Activated gamma-delta T cell treated with Interleukin-2 at 50 U/mL for 16 hours (primary cell): ENCODE data around the gene CBLL1.
A peak's percentile ranks its signal among the peaks of the same experiment; 100 is the strongest.

ENCODE experiments used
- DNase-seq: peaks from one replicate; pipeline ENCODE4 v3.0.0-alpha.2; 2020

CBLL1 gene, protein sequence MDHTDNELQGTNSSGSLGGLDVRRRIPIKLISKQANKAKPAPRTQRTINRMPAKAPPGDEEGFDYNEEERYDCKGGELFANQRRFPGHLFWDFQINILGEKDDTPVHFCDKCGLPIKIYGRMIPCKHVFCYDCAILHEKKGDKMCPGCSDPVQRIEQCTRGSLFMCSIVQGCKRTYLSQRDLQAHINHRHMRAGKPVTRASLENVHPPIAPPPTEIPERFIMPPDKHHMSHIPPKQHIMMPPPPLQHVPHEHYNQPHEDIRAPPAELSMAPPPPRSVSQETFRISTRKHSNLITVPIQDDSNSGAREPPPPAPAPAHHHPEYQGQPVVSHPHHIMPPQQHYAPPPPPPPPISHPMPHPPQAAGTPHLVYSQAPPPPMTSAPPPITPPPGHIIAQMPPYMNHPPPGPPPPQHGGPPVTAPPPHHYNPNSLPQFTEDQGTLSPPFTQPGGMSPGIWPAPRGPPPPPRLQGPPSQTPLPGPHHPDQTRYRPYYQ

DNA sequence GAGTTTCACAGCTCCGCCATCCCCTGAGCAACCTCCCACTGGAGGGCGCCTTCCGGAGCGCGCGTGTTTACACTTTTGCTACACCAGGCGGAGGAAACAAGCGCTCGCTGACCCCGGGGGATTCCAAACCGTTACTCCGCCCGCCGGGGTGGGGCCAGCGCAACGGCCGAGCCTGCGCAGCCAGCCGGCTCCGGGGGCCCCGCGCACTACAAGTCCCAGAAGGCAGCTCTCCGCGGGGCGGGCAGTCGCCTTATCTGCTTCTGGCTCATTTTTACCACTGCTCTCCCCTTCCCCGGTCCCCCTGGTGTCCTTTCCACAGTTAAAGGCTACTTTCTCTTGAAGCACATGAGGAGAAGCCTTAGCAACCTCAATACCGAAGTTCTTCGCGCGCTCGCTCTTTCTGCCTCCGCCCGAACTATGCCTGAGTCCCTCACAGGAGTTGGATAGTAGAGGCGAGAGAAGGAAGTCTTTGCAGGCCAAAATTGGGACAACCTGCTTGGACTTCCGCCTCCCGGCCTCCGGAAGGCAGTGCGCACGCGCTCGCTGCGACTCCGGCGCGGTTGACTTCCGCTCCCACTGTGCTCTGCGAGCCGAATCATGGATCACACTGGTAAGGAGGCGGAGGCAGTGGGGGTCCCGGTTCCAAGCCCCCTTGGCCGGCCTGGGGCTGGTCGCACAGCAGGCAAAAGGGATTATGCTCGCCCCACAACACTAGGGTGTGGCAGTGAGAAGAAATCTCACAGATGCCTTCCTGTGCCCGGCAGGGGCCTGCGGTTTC lies at the start of gene CBLL1:
TSS of gene CBLL1 (plus strand) at position 576 of the 778 bp plus-strand sequence. CDS start at position 598, 22 bp downstream.
- peak; percentile 98 for DNase-seq

DNA sequence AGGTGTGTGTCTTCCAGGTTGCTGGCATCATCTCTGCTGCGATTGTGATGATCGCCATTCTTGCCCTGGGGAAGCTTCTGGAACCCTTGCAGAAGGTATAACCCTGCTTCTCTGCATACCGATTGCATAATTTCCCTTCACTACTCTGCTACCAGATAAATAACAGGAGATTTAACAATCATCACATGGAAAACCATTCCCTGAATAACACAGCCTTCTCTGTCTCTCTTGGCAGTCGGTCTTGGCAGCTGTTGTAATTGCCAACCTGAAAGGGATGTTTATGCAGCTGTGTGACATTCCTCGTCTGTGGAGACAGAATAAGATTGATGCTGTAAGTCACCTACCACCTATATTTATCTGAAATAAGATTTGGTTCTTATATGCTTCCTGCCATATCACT lies 49.6 kb upstream of the CBLL1 start:
- no peak for DNase-seq

DNA sequence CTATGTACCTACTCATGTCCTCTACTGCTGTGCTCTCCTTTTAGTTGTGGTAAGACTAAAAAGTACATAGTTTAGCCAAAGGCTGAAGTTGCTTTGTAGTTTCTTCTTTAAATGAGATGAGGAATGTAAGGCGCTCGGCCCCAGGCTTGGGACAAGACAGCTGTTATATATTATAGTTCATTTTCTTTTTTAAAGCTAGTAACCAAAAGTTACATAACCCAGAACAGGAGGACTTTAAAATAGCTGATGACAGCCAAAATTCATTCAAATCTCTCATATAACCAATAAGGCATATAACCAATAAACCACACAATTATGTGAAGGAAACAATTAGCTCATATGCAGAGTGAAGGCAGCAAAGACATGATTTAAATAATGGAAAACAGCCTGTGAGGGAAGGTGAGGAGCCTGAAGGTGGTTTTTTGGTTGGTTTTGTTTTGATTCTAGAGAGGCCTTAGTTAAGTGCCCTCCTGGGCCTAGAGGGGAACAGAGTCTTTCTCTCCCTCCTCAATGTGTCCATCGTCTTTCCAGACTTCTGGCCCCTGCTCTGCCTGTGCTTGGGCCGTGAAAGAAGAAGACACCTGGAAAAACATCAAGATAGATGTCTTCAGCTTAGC lies 47.5 kb upstream of the CBLL1 start:
- no peak for DNase-seq

DNA sequence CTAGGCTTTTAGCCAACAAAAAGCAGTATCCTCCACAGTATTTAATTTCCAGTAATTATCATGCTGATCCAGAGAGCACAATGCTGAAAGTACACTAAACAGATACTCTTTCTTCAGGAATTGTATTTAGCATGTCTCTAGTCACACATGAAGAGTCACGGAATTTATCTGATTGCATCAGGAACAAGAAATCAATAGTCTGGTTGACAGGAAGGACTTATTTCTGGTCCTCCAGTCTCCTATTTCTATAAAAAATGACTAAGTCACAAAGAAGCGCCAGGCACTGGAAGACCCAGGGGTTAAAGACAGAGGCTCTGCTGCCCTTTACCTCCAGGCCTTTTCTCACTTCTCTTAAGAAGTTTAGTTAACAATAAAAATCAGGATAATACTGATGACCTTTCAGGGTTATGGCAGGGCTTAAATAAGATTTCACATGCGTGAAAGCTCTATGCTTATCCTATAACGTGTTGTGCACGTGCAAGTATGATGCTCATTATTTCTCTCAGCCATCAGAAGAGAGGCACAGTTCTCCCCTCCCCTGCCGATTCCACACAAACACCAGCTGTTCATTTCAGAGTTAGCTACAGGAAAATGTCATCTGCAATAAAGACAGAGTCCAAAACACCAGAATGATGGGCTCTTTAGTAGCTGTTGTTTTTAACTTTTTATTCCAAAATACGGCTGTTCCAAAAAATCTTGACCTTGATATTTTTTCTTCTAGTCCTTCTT lies 46.5 kb upstream of the CBLL1 start:
- DNase-seq, result no peak

DNA sequence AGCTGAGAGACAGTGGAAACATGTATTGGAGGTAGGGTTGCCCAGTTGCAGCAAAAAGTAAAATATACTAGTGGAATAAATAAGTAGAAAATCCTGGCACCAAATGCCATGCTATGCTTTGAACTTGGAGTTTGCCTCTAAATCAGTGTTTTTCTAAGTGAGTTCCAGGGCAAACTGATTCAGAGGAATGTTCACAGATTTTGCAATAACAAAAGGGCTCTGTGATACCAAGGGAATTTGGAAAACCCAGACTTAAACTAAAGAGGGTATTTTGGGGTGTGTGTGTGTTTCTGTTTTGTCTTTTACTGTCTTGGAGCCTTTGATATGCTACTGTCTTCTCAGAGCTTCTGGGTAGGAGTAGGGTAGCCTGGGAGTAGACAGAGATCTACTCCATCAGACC lies 43.4 kb upstream of the CBLL1 start:
- DNase-seq, result no peak

DNA sequence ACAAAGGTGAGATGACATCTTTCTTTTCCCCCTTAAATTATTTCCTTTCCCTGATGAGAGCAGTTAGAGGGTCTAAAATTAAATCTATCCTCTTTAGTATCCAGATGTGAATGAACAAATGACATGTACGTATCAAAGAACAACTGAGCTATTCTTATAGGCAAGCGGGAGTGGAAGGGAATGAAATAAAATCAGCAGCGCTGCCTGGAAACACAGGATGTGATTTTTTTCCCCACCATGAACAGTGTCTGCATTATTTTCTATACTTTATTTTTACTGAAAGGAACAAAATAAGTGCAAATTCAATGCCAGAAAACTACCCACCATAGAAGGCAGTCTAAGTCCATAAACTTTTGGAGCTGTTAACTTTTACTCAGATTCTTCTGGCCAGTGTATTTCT lies 42.8 kb upstream of the CBLL1 start:
- DNase-seq, result no peak

DNA sequence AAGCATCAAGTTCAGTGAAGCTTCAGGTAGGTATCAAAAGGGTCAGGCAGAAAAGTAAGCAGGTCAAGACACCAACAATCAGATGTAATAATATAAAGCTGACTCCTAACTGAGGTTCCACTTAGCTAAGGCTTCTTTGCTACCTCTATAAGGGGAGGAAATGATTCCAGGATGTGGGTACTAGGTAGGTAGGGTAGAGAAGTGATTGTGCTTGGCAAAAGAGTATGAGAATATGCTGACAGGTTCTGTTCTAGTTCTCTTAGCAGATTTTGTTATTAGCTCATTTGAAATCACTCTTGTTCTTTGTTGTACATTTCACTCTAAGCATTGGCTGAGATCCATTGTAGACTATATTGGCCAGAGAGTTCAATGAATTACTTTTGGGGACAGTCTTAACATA lies 40.7 kb upstream of the CBLL1 start:
- DNase-seq, result no peak

DNA sequence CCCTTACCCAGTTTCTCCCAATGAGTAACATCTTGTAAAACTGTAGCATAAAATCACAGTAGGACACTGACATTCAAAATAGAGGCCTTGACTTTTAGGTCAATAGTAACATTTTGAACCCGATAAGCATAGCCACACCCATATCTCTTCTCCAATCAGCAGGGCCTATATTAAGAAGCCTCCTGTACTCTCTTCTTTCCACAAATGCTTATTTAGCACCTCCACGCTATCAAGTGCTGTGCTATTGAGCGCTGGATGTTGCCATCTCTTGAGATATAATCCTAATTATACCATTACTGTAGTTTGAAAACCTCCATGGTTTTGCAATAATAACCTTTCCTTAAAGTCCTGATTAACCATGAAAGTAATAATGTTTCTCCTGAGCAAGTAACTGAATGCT lies 40.1 kb upstream of the CBLL1 start:
- DNase-seq, result no peak

DNA sequence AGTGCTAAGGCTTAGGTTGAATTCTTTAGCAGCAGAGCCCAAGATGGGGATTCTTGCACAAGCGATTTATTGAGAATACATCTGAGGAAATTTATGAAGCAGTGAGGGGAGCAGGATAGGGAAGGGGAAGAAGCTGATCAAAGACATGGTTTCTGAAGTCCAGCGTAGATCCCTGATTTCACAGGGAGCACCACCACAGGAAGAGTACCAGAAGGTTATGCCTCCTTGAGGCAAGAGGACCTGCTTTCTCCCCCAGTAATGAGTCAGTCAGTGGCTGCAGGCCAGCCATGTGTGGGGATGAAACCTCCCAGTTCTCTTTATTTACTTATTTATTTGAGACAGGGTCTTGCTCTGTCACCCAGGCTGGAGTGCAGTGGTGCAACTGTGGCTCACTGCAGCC lies 35.0 kb upstream of the CBLL1 start:
- DNase-seq, result no peak

DNA sequence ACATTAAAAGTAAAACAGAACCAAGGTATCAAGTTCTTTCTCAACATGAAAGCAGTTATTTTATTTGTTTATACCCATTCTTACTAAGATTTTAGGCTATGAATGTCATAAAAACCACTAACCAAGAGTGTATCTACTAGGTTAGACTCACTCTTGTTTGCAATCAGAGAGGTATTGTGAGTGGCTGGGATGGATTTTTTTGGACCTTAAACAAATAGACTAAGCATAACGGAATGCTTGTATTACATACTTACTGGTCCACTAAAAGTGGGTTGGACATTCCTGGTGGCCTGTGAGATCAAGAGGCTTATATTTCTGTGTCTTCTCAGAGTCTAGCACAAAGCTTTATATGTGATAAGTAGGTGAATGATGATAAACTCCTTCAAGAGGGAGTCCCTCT lies 32.6 kb upstream of the CBLL1 start:
- no peak for DNase-seq

DNA sequence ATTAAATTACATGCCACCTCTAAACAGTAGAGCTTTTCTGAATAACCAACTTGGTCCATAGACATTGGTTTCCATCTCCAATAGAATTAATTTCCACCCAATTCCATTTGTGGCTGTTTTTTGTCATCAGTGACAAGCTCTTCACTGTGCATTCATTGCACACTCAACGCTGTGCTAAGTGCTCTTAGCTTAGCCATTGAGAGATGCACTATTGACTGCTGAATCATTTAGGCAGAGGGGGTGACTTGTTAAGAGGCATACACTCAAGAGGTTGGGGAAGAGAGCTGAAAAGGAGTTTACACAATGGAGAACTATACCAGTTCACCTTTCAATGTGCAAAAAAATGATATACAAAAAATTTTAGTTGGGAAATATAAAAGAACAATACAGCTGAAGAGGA lies 31.9 kb upstream of the CBLL1 start:
- no peak for DNase-seq

DNA sequence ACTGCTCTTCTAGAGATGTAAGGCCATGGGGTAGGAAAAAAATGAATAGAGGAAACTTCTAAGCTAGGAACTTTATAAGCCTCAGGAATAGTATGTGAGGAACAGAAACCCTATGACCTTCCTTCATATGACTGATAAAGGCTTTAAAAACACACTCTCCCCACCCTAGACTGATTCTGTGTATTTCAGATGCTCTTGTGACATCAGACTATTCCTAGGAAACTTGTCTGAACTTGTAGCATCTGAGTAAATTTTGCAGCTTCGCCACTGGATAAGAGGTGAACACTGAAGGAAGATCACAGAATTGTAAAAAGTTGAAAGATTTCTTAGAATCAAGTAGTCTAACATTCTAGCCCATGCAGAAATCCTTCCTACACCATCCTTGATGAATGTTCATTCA lies 31.0 kb upstream of the CBLL1 start:
- no peak for DNase-seq

DNA sequence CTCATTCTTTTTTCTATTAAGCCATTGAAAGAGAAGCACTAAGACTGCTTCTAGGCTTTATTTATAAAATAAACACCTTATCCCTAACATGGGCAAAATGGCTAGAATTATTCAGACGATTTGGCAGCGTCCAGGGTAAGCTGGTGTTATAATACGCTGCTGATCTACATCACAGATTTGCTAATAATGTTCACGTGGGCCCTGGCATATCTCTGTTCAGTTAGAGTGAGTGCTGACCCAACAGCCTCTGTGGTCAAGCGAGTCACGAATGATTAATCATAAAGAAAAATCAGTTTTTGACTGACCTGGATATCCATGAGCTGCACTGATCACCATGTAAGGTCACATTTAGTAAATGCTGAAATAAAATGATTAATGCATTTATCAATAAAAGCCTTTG lies 28.4 kb upstream of the CBLL1 start:
- no peak for DNase-seq

DNA sequence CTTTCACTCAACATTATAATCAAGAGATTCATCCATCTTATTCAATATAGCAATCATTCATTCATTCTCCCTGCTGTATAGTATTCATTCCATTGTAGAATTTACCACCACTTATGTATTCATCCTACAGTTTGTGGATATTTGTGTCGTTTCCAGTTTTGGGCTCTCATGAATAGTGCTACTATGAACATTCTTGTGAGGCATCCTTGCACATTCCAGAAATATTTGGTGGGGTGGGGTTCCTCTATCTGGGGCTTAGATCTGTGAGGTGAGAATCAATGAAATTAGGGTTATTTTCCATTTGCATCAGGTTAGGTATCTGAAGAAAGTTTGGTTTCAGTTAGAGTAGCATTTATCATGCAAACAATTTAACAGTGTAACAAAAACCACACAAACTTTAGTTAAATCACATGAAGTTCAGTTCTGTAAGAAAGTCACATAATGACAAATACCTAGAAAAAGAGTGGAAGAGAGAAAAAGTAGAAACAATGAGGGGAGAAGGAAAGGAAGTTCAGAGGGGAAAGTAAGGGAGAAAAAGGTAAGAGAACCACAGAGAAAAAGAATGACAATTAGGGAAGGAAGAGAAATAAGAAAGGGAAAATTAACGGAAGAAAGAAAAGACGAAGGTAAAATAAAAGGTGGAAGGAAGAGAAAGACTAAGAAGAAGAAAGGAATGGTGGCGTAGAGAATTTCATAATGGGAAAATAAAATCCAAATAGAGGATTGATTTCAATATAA lies 25.3 kb upstream of the CBLL1 start:
- no peak for DNase-seq

DNA sequence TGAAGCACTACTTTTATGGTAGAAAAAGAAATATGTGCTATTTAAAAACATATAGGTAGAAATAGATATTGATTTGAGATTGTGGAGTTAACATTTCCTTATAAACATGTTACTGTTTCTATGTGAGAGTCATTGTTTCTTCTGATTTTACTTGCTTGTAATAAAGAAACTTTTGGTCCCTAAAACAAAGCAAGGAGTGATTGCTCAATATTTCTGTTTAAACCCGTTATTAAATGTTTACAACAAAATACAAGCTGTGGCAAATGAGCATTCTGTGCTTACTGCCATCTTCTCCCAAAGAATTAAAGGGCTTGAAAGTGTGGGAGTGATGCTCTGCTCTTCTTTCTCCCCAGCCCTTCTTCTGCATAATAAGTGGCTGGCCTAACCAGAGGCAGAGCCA lies 22.7 kb upstream of the CBLL1 start:
- DNase-seq, result no peak

DNA sequence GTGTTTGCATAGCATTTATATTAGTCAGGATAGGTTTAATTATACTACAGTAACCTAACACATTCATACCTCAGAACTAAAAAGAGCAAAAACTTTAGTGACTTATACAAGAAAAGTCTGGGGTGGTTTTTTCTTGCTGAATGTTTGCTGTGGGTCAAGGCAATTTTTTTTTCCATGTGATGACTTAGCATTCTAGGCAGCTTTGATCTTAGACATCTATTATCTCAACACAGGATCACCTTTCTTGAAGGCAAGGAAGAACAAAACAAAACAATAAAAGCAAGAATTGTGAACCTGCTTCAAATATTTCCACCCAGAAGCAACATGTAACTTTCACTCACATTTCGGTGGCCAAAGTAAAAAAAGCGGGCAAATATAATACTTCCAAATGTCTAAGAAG lies 20.7 kb upstream of the CBLL1 start:
- DNase-seq, result no peak

DNA sequence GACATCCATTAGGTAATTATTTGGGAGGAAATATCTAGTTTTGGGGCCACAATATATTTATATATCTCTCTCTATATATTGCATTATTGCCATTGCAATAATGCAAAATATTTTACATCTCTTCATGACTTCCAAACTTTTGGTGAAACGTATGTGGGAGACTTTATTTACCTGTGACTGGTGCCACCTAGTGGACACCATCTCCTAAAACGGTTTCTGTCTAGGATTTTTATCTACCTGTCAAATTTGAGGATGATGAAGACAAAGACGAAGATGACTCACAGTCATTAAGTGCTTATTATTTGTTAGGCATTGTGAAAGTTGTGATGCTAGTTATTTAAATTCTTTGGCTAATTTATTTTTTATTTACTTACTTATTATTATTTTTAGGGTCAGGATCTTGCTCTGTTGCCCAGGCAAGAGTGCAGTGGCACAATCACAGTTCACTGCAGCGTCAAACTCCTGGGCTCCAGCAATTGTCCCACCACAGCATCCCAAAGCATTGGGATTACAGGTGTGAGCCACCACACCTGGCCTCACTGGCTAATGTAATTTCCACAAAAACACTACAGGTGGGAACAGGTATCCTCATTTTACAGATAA lies 18.7 kb upstream of the CBLL1 start:
- DNase-seq, result peak; percentile 51

DNA sequence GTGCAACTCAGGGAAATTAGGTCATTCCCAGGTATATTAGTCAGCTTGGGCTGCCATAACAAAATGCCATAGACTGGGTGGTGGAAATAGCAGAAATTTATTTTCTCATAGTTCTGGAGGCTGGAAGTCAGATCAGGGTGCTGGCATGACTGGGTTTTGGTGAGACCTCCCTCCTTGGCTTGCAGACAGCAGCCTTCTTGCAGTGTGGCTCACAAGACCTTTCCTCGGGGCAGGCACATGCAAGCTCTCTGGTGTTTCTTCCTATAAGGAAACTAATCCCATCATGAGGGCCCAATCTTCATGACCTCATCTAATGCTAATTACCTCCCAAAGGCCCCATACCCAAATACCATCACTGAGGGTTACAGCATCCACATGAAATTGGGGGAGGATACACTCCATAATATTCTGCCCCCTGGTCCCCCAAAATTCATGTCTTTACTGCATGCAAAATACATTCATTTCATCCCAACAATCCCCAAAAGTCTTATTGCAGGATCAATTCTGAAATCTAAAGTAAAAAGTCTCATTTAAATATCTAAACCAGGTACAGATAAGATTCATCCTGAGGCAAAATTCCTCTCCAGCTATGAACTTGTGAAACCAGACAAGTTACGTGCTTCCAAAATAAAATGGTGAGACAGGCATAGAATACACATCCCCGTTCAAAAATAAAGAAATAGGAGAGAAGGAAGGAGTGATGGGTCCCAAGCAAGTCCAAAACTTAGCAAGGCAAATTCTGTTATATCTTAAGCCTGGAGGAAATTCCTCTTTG lies 17.4 kb upstream of the CBLL1 start:
- DNase-seq, result no peak

DNA sequence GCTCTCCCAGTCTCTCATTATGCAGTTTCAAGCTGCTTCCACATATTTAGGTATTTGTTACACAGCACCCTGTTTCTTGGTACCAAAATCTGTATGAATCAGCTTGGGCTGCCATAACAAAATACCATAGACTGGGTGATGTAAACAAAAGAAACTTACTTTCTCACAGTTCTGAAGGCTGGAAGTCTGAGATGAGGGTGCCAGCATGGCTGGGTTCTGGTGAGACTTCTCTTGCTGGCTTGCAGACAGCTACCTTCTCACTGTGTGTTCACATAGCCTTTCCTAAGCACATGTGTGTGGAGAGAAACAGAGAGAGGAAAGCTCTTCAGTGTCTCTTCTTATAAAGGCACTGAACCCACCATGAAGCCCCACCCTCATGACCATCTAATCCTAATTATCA lies 15.7 kb upstream of the CBLL1 start:
- DNase-seq, result no peak

DNA sequence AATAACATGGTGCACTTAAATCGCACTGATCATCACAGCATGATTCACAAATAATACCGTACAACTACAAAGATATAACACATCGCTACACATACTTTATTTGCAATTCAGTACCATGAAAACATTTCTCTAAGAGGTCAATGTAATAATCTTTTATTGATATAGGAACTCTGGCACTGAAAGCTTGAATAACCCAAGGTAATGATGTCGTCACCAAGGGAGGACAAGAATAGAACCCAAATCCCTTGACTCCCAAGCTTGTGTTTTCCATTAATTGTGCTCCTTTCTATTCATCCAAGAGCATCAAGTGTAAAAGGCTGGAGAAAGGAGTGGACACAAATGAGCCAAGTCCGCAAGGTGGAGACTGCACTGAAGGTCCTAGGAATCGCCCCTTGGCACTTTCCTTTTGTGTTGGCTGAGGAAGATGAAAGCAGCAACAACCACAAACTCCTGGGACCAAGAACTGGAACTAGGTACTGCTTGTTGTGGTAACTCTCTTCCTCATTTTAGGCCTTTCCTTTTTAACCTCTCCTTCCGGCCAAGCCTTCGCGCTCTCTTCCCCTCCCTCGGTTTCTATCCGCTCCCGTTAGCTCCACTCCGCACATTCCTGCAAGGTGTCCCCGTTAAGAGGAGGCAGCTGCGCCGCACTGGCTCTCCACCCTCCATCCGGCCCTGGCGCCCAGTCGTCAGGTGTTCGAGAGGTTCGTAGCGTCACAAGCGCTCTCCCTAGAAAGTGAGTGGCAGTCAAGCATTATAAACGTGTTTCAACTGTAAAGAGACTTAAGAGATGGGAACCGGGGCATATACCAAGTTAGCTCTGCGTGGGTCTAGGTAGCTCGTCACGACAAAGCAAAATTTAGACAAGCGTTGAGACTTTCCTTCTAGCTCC lies 1.0 kb upstream of the CBLL1 start:
- DNase-seq, result no peak
